Fibroblast of gingiva (primary cell): ENCODE data around the gene LSM12.

Experiments used
- DNase-seq: peaks from one replicate; pipeline ENCODE4 v3.0.0-alpha.2; 2011; ENCODE audit warnings: low read depth

LSM12 gene

GRCh38 chr17:43986225-43986981 lies 80.1 kb downstream of the LSM12 start:
- no peak for DNase-seq

GRCh38 chr17:43984521-43984920 lies 82.0 kb downstream of the LSM12 start:
- DNase-seq = no peak
